ENCODE results near the gene SGCA.

Gene SGCA

DNA sequence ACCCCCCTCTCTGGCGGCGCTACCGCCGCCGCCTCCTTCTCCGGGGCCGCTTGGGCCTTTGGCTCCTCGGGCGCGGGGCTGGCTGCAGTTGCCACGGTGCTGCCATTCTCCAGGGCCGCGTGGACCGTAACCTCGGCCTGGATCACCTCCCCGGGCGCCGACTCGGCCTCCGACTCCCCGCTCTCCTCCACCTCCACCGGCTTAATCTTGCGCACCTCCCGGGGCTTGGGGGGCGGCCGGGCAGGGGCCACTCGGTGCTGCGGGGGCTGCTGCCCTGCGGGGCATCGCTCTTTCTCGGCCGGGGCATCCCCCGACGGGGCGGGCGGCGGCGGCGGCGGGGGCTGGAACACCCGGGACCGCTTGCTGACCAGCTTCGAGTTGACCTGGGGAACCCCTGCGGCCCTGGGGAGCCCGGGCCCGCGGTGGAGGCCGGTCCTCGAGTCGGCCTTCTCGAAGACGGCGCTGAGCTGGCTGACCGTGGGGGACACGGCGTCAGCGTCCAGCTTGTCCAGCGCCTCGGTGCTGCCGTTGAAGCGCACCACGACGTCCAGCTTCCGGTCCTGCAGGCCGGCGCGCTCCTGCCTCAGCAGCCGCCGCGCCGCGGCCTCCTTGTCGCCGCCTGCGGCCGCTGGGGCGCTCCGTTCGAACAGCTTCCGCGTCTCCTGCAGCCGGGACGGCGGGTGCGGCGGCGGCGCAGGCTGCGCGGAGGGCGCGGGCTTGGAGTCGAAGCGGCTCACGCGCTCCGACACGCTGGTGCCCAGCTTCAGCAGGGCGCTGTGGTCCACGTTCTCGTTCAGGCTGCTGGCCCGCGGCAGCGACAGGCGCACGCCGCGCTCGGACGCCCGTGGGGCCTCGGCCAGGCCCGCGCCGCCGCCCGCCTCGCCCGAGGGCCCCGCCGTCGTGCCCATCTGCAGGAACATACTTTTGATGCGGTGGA is 16.1 kb upstream of the SGCA start:
- DNase-seq (ENCODE audit: low spot score), result peak; percentile 71

DNA sequence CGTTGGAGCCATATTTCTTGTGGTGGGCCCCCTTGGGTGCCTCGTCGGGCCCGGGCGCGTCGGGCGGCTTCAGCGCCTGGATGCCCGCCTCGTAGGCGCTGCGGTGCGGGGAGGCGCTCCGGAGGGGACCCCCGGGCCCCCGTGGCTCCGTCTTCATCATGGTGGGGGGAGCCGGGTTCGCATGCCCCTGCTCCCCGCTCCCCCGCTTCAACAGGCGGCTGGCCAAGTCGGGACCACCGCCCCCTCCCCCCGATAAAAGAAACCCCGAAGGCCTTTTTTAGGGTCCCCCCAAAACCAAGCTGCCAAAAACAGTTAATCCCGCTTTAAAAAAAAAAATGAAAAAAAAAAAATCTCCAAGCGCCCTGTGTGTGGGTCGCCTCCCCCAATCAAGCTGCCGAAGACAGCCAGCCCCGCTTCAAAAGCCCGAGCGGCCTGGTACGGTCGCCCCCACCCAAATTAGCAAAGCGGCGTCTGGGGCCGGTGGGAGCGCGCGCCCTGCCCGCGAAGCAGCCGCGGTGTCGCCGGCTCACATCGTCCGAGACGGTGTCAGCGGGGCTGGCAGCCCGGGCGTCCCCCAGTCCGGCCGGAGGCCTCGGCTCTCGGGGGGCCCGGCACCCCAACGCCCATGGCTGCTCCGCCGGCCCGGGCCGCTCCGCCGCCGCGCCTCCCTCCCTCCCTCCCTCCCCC is 15.3 kb upstream of the SGCA start, which contains the start of gene PPP1R9B:
Gene PPP1R9B (minus strand): TSS at position 324 of the 687 bp plus-strand sequence. CDS start 164 bp downstream, at position 160.
- DNase-seq (ENCODE audit: low spot score), result no peak

DNA sequence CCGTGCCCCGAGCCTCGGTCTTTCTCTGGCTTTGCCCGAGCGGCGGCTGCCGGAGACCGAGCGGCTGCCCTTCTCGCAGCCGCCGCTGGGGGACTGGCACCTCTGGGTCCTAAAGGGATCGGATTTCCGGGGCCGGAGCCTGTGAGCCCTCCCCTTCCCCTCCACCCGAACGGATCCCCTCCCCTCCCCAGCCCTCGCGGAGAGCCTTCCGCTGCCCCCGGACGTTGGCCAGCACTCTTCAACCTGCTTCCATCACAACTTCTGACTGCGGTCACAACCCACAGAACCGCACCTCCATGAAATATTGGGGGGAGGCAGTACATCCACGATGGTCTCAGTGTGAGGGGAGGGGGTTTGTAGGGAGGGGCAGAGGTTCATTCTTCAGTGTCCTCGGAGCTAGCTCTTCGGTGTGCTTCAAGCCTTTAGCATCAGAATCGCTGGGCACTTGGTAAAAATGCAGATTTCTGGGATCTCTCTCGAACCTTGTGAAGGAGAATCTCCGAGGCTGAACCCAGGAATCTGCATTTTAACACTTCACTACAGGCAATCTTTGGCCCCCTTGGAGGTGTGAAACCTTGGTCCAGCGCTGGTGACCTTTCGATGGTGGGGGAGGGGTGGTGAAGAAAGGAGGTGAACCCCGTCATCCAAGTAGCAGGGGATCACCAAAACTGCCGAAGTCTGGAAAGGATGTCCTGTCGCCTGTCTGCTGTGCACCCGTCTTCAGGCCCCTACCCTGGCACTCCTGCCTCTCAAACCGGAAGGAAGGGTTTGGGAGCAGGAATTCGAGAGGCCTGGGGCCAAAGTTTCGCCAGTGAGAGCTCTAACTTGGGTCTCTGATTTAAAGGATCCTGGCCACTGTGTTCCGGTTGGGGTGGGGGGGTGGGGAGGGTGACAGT is 14.5 kb upstream of the SGCA start:
- DNase-seq (ENCODE audit: low spot score), result peak; percentile 92

DNA sequence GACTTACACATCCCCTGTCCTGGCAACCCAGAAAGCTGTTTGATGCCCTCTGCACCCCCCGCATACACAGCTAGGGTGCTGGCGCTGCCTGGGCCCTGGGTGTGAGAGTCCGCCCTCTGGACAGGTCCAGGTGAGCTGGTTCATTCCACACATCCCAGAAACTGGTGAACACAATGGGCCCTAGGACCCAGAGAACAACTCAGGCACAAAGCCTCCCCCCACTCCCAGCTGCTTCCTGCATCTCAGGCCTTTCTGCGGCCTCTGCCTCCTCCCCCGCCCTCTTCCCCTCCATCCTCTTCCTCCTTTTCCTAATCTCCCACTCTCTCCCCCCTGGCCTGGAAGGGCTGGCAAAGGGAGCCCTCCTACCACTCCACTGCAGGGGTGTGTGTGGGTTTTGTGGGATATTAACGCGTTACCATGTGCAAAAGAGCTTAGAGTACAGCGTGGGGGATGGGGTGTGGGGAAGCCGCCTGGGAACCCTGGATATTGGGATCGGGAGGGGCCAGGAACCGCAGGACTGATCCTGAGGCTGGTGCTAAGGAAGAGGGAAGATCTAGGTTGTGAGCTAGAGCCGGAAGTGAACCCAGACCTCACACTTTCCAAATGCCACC is 13.8 kb upstream of the SGCA start:
- DNase-seq (ENCODE audit: low spot score), result peak; percentile 72

DNA sequence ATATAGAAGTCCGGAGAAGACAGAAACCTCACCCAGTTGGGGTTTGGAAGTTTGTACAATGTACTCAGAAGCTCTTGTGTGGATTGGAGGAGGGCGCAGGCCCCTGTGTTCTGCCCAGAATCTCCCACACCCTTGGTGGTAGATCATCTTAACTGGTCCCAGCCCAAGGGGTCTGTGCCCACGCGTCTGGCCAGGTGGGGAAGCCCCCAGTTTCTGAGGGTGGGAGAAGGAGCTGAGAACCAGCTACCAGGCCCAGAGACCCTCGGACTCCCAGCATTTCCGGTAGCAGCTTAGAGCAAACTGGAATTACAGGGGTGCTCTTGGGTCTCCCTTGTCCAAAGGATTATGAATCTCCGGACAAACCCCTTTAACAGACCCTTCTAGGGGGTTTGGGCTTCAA is 13.1 kb upstream of the SGCA start:
- DNase-seq (ENCODE audit: low spot score), result no peak

DNA sequence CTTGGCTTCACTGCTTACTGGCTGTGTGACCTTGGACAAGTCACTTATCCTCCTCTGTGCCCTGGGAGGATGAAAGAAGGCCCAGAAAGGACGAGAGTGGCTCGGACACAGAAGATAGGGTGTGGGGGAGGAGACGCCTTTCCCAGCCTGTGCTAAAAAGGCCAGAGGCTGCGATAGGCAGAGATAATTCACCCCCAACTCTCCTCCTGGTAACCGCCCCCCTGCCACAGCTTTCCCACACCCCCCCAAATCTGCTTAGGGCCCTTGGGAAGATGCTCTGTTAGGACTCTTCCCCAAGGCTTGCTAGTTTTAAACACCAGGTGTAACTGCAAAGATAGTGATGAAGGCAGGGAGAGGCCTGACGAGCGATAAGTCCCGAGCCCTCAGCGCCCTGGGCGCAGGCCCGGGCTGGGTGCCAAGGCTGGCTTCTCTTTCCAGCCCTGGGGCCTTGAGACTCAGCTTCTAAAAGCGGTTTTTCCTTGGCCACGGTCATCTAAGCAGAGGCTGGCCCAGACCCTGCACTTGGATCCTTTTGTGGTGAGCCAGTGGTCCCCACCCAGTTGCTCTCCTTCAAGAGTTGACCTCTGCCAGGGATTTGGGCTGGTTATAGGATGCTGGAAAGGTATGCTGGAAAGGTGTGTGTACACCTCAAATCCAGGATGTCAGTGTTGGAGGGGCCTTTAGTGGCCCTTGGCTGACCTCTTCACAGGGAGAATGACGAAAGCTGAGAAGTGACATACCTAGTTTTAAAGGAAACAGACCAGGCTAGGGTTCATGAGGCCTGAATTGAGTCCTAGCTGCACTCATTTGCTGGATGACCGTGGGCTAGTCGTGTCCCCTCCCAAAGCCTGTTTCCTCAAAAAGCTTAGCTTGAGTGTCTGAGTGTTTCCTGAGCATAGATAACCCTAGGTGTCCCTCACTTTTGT is 11.9 kb upstream of the SGCA start:
- no peak for DNase-seq (ENCODE audit: low spot score)

DNA sequence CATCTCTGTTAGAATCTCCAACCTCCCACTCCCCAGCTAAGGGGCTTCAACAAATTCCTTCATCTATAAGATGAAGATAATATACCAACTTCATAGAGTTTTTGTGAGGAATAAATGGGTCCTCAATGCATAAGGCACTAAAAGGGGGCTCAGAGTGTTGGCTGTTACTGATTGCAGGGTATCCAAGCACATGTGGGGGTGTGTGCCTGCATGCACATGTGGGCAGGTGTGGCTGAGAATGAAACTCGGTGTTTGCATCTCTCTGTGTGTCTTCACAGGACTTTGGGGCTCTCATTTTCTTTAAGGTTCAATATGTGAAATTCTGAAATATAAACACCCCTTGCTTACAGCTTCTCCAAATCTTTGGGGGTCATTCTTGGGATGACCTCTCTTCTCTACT is 11.2 kb upstream of the SGCA start:
- DNase-seq (ENCODE audit: low spot score), result no peak

DNA sequence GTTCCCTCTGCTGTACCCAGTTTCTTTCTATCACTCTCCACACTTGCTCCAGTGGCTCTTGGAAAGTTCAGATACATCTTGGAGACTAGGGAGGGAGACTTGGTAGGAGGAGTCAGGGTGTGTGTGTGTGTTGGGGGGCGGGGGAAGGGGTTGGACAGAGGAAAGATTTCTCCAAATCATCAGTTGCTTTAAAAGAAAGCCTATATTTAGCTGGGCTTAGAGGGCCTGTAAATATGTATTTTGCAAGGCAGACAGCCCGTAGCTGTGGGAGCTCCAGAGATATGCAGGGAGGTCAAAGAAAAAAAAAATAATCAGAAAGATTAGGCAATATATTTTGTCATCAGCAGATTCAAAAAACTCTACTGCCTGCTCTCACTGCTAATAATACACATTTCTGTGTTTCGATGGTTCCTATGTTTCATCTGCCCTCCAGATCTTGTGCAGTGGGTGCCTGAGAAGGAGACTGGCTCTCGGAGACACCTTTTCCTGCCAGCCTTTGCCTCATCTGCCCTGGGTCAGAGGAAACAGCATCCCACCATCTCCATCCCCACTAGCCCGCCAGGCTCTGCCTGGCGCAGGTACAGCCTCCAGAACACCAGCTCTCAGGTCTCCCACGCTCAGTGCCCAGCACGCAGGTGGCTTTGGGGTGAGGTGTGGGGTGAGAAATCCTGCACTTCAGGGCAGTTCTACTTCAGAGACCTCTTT is 10.5 kb upstream of the SGCA start:
- no peak for DNase-seq (ENCODE audit: low spot score)

DNA sequence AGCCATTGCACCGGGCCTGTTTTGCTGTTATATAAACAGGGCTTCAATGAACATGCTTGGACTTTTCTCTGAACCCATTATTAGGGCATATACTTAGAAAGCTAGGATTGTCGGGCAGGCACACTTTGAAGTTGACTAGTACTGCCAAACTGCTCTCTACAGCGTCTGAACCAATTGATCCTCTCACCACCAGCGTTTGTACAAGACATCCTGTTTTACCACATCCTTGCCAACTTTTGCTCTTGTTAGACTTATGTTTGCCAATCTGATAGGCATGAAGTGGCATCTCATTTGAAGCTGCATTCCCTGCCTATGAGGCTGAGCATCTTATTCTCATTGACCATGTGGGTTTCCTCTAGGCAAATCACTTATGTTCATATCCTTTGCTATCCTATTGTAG is 7.9 kb upstream of the SGCA start:
- DNase-seq (ENCODE audit: low spot score), result no peak

DNA sequence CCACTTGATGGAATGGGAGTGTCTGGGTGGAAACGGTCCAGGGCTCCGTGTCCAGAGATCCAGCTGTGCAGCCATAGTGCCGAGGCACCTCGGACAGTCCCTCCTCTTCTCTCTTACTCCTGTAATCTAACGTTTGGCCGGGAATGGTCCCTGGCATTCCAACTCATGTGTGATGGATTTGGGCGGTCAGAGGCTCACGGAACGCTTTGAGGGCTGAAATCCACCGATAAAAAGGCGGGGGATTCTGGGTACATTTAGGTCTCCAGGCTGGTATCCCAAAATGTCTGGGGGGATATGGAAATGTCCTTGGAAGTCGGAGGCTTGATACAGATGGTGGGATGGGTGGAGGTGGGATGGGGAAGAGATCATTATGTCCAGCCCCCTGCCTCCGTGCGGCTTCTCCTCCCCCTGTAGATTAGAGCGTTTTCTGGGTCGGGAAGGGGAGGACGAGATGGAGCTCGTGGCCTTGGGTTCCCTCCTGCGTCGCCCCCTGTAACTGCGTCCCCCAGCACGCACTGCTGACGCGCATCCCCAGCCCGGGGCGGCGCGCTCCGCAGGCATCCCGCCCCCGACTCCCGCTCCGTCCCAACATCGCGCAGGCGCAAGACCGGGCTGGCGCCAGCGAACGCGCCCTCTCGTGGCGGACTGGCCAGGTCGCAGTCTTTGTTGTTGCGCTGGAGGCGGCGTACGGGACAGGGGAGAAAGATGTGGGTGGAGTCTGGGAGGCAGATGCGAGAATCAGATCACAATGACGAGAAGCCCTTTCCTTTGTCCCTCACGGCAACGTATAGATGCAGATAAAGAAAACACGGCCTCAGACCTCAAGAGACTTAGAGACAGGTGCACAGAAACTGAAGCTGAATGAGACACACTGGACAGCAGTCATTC is 4.5 kb upstream of the SGCA start:
- DNase-seq (ENCODE audit: low spot score), result peak; percentile 99

DNA sequence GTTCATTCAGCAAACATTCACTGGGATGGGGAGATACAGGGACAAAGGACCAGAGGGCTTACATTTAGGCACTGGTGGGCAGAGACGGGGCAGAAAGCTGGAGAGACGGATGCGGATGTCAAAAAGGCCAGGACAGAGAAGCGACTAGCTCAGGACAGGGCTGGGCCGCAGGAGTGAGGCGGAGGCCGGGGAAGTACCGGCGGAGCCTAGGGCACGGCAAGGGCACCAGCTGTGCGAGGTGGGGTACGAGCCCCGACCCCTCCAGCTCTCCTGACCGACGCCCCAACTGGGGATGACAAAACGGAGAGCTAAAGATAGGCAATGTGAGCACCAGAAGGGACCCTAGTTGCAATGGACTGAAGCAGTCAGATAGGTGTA is 3.9 kb upstream of the SGCA start:
- no peak for DNase-seq (ENCODE audit: low spot score)

DNA sequence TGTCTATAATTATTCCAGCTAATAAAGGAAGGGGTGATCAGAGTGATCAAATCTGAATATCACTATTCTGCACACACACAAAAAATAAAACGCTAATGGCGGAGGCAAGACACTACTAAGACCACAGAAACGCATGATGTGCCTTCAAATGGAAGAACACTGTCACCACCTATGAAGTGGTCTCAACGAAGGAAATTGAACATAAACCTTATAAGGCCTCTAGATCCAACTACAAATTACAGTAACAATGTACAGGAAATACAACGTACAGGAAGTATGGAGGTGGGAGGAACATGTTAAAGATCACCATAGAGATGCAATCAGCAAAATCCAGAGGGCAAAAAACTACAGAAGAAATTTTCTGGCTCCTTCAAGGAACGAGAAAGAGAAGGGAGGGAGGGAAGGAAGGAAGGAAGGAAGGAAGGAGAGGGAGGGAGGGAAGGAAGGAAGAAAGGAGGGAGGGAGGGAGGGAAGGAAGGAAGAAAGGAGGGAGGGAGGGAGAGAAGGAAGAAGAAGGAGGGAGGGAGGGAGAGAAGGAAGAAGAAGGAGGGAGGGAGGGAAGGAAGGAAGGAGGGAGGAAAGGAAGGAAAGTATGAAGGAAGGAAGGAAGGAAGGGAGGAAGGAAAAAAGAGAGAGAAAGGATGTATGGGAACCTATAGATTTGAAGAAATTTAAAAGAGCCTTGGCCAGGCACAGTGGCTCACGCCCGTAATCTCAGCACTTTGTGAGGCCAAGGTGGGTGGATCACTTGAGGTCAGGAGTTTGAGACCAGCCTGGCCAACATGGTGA is 3.1 kb upstream of the SGCA start:
- no peak for DNase-seq (ENCODE audit: low spot score)

DNA sequence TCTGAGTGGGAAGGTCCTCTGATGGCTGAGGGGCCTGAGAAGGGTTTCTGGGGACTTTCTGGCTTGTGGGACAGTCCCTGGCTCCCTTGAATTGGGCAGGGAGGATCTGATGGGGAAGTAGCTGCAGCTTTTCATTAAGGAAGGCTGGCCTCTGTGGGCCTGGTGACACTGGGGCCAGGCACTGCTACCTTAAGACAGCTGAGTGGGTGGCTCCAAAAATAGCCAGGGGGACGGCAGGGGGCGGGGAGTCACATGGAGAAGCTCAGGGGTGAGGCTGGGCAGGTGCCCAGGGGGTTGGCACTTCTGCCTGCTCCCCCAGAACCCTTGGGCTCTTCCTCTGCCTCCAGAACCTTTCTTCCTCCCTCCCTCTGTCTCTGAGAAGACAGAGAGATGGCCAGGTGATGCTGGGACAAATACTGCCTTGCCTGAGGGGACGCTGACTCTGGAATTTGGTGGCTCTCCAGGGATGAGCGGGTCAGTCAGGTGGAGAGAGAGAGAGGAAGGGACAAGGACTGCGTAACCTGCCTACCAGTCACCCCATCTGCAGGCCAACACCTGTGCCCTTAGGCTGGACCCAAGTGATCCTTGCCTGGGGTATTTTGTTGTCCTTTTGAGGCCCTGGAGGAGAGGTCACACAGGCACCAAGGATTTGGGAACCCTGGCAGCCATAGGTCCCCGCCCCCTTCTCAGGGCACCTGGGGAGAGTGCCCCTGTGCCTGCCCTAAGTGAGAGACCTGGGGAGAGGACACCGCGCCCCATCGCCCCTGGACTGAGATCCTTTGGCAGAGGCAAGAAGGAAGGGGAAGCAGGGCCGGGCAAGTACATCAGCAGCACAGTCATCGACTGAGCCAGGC is 1.7 kb upstream of the SGCA start:
- DNase-seq (ENCODE audit: low spot score), result no peak

DNA sequence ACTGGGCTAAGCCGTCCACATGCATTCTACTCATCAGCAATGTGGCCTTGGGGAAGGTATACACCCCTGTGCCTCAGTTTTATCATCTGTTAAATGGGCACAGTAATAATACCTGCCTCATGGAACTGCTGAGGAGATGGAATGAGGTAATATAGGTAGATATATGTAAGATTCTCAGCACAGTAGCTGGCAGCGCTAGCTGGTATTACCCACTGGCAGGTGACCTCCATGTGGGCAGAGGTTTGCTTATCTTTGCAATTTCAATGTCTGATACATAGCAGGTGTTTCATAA is 1.2 kb upstream of the SGCA start:
- no peak for DNase-seq (ENCODE audit: low spot score)

DNA sequence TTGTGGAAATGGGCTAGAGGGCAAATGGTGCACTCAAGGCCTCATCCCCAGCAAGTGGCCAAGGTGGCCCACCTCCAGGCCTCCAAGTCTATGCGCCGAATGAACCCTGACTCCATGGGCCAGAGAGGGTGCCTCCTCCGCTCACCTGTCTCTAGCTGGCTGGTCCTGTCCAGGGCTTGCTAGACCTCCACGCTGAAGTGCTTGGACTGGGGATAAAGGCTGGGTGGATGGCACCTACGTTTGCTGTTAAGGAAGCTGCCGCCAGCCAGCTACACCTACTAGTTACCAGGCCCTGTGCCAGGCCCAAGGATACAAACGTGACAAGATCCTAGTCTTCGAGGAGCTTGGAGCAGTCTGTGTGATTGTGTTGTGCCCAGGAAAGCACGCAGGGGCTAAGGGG is 739 bp upstream of the SGCA start:
- DNase-seq (ENCODE audit: low spot score), result no peak

DNA sequence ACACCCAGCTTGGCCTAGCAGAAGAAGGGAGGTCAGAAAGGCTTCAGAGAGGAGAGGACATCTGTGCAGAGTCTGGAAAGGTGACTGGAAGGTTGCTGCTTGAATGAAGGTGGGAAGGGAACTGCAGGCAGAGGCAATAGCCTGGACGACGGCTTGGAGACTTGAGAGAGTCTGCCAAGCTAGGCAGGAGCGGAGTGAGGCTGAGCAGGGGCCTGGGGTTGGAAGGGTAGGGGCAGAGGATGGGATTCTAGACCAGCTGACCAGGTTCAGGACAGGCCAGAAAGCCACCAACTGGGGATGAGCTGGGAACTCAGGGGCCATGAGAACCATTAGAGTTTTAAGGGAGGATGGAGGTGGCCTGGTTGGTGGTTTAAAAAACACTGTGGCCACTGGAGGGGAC is 339 bp upstream of the SGCA start:
- no peak for DNase-seq (ENCODE audit: low spot score)

DNA sequence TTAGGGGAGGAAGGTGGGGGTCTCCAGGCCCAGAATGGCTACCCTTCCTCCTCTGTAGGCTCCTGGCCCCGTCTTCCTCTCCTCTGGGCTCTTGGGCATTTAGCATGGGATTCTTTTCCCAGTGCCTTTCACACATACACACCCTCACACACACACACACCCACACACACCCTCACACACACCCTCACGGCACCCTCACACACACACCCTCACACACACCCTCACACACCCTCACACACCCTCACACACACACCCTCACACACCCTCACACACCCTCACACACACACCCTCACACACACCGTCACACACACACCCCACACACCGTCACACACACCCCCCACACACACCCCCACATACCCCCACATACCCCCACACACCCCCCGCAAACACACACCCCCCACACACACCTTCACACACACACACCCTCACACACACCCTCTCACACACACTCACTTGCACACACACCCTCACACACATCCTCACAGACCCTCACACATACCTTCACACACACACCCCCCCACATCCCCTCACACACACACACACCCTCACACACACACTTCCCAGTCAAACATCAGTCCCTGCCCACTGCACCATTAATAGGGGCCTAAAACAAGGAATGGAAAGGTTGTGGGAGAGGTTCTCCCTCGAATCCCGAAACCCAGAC is 845 bp downstream of the SGCA start:
- DNase-seq (ENCODE audit: low spot score), result no peak

All from germinal center (tissue), 1 donor.